ENCODE results near the gene TAP1.
"Not testable (repeated sequence)": the region's sequence is repeated elsewhere in the genome, so short reads cannot be mapped to it uniquely, and the experiment has no call there.

The TAP1 gene

GRCh38 chr6:32809171-32809570 lies 44.3 kb downstream of the TAP1 start:
- H3K4me1 ChIP-seq, result no peaks in the 10 kb centered on the region
- no peak for DNase-seq
- H3K27me3 ChIP-seq, result peaks cover 37% of the 10 kb centered on the region
- H3K4me3 ChIP-seq (ENCODE audit: low read depth, low read length), result no peak overlapping the region
- H3K36me3 ChIP-seq, result no peaks in the 10 kb centered on the region
- TF ChIP-seq CTCF (IDR thresholded peaks at IDR 0.05; ENCODE audit: low read depth, low read length), result no peak
- no peaks in the 10 kb centered on the region for H3K9me3 ChIP-seq

- no peaks in the 10 kb centered on the region for H3K9me3 ChIP-seq
- no peak overlapping the region for H3K4me3 ChIP-seq (ENCODE audit: low read depth, low read length)
- no peak for TF ChIP-seq CTCF (IDR thresholded peaks at IDR 0.05; ENCODE audit: low read depth, low read length)
- no peaks in the 10 kb centered on the region for H3K4me1 ChIP-seq
- no peak for DNase-seq
- H3K36me3 ChIP-seq, result no peaks in the 10 kb centered on the region
- H3K27me3 ChIP-seq, result peaks cover 35% of the 10 kb centered on the region
These were observed 46.4 kb downstream of the TAP1 start for GRCh38 chr6:32807020-32807580.

GRCh38 chr6:32805404-32805803 lies 48.1 kb downstream of the TAP1 start:
- H3K4me3 ChIP-seq (ENCODE audit: low read depth, low read length); H3K9me3 ChIP-seq; H3K36me3 ChIP-seq; H3K4me1 ChIP-seq; DNase-seq: not testable (repeated sequence)
- H3K27me3 ChIP-seq, result peaks cover 44% of the 10 kb centered on the region

- Histone ChIP-seq H3K4me3 (ENCODE audit: low read depth, low read length) (no peak overlapping the region), H3K36me3 (no peaks in the 10 kb centered on the region), H3K9me3 (no peaks in the 10 kb centered on the region), H3K4me1 (no peaks in the 10 kb centered on the region), H3K27me3 (peaks cover 44% of the 10 kb centered on the region)
- DNase-seq, result no peak
- TF ChIP-seq CTCF (IDR thresholded peaks at IDR 0.05; ENCODE audit: low read depth, low read length), result no peak
These were observed 50.1 kb downstream of the TAP1 start for GRCh38 chr6:32803416-32803815.

- Histone ChIP-seq H3K4me3 (ENCODE audit: low read depth, low read length) (no peak overlapping the region), H3K36me3 (no peaks in the 10 kb centered on the region), H3K4me1 (no peaks in the 10 kb centered on the region; the same call in 1 of the 2 replicates), H3K9me3 (no peaks in the 10 kb centered on the region), H3K27me3 (peaks cover 64% of the 10 kb centered on the region)
- DNase-seq, result no peak
- TF ChIP-seq CTCF (IDR thresholded peaks at IDR 0.05; ENCODE audit: low read depth, low read length), result no peak
These were observed 53.8 kb downstream of the TAP1 start for GRCh38 chr6:32799740-32800139.

- peaks cover 65% of the 10 kb centered on the region for H3K27me3 ChIP-seq
- H3K4me3 ChIP-seq (ENCODE audit: low read depth, low read length), result no peak overlapping the region
- no peak for DNase-seq
- no peak for TF ChIP-seq CTCF (IDR thresholded peaks at IDR 0.05; ENCODE audit: low read depth, low read length)
- no peaks in the 10 kb centered on the region for H3K9me3 ChIP-seq
- no peaks in the 10 kb centered on the region for H3K36me3 ChIP-seq
- H3K4me1 ChIP-seq, result no peaks in the 10 kb centered on the region; the same call in 1 of the 2 replicates
These were observed 54.3 kb downstream of the TAP1 start for GRCh38 chr6:32799168-32799567.
